Endometrium (tissue), 2 donors: ENCODE measurements around the gene ECD.

Source experiments
- FAIRE-seq: peaks from 2 replicates; lab custom pipeline; 2012; peaks lifted over from hg19 to GRCh38; lab: Jason Lieb, UNC
- donor health status: control.
- donor health status: control.

ECD gene

DNA sequence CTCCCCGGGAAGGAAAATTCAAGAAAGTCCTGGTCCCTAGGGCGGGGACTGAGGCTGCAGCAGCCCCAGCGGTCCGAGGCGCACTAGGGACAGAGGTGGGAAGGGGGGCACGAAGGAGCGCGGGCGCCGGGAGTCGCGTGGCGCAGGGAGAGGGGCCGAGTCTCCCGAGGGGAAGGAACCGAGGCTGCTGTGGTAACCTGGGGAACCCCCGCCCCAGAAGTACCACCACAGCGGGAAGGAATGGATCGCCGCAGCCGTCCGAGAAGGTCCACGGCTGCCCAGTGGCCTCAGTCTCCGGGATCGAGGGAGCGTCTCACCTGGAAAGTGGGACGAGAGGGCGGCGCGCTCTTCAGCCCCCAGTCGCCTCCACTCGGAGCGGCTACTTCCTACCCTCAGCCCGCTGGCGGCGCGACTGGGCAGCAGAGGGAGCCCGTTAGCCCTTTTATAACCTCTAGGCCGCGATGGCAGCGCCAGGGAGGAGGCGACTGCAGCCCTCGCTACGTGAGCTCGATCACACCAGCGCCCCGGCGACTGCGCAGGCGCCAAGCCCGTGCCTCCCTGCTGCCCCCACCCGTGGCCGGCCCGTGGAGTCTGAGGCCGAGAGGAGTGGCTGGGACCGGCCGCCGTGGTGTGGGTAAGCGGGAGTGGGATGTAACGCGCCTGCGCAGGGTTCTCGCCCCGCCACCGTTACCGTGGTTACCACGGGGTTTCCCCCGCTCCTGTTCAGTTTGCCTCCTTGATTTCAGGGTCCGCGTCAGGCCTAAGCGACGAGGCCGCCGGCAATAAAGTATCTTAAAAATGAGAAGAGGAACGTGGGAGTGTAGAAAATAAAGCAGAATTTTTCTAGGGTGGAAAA is 71.1 kb downstream of the ECD start, which contains the start of gene P4HA1:
Gene P4HA1 (minus strand): TSS at position 418 of the 856 bp plus-strand sequence. CDS start 21,983 bp downstream, outside the sequence.
- FAIRE-seq = peak; percentile 91

- no peak for FAIRE-seq
Measured at GRCh38 chr10:73096041-73096448, 71.8 kb downstream of the ECD start.

DNA sequence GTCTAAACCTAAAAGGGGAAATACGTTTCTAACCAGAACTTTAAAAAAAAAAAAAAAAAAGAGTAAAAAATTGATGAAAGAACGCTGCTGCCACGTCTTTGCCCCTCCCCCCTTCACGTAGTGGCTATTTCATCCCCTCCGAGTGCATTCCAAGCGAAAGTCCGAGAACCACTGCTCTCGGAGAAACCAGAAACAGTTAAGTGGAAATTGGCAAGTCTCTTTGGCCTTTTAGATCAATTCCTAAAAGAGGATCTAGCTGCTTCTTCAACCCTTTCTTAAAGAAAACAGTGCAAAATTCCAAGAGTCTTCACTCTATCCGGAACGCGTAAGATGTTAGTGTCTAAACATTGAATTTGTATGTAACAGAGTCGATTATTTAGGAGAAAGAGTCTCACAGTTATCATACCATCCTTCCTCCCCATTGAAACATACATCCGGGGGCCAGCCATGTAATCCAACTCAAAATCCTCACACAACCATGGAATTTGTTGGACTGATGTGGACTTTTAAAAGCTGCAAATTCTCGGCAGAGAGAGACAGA is 72.3 kb downstream of the ECD start:
- FAIRE-seq = no peak

GRCh38 chr10:73094986-73095480 is 72.8 kb downstream of the ECD start:
- no peak for FAIRE-seq

DNA sequence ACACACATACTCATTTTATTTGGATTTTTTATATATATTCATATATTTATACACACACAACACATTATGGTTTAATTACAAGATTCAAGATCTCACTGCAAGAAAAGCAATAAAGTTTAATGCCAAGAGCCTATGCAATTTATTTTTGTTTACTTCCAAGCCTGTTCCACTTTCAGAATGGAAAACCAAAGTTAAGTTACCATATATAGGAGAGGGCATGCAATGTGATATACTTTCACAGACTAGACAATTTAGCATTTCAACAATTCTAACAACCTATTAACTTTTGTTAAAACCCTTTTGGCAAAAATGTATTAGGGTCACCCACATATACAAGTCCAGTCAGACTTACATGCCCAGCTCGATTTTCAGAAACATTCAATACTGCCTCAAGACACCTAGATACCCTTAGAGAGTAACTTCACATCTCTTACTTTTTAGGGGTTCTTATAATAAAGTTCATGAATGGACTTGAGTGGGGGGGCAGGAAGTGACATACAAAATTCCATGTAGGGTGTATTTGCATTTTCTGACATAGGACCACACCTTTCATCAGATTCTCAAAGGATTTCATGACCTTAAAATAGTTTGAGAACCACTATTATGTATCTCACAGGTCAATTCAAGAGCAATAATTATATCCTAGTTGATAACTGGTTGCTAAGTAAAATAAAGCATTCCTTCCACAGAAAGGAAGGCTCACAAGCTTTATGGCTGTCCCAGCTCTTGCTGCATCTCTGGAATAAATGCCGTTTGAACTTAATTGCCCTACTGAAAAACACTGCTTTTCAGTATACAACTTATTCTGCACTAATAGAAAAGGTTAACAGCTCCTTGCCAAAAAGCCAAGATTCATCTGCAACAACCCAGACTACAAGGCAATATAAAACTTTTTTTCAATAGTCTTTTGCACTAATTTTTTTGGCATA is 73.6 kb downstream of the ECD start:
- no peak for FAIRE-seq

GRCh38 chr10:73092830-73093229 is 75.0 kb downstream of the ECD start:
- no peak for FAIRE-seq

DNA sequence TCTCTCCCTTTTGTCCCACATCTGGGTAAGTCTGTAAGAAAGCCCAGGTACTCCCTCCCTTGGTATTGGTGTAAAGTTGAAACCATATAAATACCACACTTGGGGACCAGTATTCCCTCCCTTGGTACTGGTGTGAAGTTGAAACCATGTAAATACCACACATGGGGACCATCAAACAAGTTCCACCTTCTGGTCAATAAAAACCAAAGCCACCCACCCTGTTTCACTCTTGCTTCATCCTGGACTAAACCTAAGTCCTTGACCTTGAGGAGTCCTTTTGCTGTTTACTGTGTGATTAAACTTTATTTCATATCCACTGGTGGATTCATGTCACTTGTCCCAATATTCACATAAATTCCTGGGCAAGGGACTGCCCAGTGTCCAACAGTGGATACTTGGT is 79.5 kb downstream of the ECD start:
- FAIRE-seq = no peak

DNA sequence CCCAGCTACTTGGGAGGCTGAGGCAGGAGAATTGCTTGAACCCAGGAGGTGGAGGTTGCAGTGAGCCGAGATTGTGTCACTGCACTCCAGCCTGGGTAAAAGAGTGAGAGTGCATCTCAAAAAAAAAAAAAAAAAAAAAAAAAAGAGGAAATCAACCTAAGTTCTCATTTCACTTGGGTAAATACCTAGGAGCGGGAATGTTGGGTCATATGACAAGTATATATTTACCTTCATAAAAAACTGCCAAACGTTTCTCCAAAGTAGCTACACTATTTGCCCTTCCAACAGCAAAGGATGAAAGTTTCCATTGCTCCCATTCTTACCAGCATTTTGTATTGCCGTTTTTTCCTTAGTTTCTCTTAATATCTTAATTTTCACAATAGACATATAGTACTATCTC is 81.0 kb downstream of the ECD start:
- FAIRE-seq = no peak

DNA sequence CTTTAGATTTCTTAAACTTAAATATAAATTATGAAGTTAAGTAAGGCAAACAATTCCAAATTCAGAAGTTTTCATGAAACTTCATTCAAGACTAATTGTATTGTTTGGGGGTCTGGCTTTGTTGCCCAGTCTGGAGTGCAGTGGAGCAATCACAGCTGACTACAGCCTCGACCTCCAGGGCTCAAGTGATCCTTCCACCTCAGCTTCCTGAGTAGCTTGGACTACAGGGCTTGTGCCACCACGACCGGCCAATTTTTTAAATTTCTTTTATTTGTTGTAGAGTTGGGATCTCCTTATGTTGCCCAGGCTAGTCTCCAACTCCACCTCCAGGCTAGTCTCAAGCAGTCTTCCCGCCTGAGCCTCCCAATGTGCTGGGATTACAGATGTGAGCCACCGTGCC is 83.6 kb downstream of the ECD start:
- FAIRE-seq = no peak
